ENCODE data around the gene RMRP.
"Not testable (repeated sequence)": the region's sequence is repeated elsewhere in the genome, so short reads cannot be mapped to it uniquely, and the experiment has no call there.

RMRP gene

DNA sequence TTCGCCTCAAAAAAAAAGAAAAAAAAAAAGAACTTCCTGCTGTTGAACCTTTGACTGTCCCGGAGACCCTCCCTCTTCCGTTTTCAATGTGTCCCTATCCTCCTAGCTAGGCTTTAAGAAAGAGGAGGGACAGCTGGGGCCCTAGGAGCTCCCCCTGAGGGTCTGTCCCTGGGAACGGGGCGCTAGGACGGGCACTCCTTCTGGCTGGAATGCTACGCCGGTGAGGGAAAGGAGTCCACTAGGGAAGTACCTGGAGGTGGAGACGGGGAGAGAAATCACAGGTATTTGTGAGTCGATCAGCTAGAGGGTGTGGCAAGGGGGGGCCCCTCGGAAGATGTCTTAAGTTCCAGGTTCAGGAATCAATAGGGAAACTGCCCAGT lies 11.7 kb downstream of the RMRP start:
- DNase-seq, result peak in 6 of 56 donors; percentile 34 to 62 (median 38)

DNA sequence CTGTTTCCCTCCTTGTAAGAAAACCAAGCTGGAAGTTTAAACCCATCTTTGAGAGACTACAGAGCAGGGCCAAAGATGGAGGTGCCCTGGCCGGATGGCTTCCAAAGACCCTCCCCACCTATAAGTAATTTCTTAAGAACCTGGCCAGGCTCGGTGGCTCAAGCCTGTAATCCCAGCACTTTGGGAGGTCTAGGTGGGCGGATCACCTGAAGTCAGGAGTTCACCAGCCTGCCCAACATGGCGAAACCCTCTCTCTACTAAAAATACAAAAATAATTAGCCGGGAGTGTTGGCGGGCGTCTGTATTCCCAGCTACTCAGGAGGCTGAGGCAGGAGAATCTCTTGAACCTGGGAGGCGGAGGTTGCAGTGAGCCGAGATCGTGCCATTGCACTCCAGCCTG lies 12.1 kb downstream of the RMRP start:
- DNase-seq, result not testable (repeated sequence)

DNA sequence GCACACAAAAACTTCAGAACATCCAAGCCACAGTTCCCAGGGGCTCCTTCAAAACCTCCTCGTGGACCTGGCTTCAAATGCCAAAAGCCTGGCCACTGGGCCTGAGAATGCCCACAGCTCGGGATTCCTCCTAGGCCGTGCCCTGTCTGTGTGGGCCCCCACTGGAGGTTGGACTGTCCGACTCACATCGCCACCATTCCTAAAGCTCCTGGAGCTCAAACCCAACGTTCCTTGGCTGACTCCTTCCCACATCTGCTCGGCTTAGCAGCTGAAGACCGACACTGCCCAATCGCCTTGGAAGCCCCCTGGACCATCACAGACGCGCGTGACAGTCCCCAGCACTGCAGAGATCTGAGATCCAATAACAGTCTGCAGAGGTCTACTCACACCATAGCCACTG lies 14.8 kb downstream of the RMRP start:
- no peak for DNase-seq

DNA sequence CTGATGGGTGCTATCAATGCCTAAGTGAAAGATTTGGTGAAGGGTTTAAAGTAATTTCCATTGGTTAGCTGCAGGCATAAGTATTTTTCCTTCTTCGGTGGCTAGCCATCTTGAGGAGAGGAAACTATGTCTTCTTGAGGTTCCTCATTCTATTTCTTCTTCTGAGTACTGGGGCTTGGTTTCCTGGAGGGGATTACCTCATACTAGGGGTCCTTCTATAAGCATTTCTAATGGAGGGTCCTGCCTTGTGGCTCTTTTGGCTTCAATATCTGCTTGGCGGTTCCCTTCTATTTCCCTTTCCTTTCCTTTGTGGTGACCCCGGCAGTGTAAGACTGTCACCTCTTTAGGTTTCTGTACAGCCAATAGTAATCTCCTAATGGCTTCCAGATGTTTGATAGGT lies 16.3 kb downstream of the RMRP start:
- not testable (repeated sequence) for DNase-seq

DNA sequence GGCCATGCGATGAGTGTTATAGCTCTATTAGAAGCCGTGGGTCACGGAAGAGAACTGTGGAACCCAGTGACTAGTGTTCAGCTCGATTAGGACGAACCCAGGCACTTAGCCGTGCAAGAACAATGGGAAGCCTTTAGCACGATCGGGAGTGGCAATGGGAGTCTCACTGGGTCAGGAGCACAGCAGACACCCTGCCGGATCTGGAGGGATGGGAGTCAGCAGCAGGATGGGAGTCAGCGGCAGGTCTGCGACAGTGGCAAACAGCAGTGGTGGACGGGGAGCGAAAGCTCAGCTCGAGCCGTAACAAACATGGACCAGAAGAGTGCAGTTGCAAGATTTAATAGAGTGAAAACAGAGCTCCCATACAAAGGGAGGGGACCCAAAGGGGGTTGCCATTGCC lies 17.4 kb downstream of the RMRP start:
- not testable (repeated sequence) for DNase-seq

DNA sequence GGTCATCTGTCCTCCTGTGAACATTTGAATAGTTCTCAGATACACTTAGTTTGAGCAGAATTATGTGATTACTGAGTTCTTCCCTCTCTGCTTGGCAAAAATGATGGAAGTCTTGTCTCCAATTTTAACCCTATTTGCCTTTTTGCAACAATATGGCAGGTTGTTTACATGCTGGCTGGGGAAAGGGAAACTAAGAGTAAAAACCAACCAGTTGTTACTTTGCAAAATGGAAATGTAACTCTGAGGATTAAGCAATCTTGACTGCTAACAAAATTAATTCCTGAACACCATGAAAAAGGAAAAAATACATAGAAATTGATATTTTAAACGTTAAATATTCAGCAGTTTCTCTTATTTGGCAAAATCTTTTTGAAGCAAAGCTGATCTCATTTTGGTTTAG lies 18.2 kb downstream of the RMRP start:
- no peak for DNase-seq

DNA sequence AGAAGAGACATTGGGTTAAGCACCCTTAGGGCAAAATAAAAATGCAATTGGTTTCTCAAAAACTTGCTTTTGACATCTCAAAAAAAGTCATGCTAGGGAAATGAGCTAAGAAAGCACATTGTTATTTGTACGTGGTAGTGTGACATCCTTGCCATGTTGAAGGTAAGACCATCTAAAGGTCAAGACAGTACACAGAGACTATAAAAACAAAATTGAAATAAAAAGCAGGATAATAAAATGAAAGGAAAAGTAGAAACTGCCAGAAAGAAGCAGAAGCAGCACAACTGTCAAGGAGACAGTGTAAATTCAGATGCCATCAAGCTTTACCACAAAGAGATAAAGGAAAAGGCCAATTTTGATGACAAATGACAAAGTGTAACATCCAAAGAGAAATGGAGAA lies 18.6 kb downstream of the RMRP start:
- DNase-seq, result not testable (repeated sequence)

DNA sequence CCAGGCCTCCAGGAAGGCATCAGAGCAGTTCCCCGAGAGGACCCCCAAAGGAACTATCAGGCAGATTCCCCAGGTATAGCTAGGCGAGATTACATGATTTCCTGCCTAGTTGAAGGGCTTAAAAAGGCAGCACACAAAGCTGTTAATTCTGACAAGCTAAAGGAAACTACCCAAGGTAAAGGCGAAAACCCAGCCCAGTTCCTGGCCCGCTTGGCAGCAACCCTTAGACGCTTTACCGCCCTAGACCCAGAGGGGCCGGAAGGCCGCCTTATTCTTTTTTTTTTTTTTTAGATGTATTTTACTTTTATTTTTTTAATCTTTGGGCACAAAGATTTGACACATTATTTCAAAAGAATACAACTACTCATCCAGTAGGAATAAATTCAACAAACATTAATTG lies 19.1 kb downstream of the RMRP start:
- not testable (repeated sequence) for DNase-seq

DNA sequence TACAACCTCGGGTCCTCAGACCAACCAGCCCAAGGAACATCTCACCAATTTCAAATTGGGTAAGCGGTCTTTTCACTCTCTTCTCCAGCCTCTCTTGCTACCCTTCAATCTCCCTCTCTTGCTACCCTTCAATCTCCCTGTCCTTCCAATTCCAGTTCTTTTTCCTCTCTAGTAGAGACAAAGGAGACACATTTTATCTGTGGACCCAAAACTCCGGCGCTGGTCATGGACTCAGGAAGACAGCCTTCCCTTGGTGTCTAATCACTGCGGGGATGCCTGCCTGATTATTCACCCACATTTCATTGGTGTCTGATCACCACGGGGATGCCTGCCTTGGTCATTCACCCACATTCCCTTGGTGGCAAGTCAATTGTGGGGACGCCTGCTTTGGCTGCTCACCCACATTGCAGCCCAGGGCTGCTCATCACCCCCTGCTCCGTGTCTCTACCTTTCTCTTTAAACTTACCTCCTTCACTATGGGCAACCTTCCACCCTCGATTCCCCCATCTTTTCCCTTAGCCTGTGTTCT lies 20.3 kb downstream of the RMRP start:
- DNase-seq, result not testable (repeated sequence)

DNA sequence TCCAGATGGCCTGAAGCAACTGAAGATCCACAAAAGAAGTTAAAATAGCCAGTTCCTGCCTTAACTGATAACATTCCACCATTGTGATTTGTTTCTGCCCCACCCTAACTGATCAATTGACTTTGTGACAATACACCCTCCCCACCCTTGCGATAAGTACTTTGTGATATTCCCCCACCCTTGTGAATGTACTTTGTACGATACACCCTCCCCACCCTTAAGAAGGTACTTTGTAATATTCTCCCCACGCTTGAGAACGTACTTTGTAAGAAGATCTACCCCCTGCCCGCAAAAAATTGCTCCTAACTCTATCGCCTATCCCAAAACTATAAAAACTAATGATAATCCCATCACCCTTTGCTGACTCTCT lies 21.0 kb downstream of the RMRP start:
- not testable (repeated sequence) for DNase-seq

DNA sequence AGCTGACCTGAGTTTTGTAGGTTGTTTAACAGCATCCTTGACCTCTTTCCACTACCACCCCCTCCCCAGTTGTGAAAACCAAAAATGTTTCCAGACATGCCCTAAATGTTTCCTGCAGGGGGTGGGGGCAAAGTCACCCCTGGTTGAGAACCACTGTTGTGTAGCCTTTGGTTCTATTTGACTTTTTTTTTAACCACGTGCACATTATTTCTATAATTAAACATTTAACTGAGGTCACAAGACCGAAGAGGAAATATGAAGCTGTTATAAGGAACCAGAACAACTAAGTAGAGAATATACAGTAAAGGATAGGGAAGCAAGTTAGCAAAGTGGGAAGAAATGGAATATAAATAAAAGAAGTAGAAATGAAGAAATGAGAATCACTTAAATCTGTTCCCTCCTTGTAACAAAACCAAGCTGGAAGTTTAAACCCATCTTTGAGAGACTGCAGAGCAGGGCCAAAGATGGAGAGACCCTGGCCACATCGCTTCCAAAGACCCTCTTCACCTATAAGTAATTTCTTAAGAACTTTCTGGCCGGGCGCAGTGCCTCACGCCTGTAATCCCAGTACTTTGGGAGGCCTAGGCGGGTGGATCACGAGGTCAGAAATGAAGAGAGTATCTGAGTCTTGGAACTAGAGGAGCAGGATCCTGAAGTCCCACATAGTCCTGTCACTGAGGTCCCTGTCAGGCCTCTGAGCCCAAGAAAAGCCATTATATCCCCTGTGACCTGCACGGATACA lies 21.5 kb downstream of the RMRP start:
- DNase-seq, result no peak

DNA sequence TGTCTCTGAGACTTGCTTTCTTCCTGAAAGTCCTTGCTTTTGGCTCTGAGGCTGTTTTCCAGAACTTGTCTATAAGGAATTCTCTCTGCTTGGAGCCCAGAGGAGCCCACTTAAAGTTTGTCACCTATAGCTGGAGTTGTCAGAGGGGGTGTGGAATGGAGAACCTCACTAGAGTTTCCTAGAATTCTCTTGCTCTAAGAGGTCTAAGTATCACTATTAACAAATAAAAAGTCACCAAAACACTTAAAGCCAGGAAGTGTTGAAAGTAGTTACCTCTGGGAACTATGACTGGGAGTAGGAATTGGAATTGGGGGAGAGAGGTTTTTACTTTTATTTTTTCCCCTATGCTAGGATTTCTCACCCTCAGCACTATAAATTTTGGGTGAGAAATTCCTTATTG lies 22.1 kb downstream of the RMRP start:
- no peak for DNase-seq

DNA sequence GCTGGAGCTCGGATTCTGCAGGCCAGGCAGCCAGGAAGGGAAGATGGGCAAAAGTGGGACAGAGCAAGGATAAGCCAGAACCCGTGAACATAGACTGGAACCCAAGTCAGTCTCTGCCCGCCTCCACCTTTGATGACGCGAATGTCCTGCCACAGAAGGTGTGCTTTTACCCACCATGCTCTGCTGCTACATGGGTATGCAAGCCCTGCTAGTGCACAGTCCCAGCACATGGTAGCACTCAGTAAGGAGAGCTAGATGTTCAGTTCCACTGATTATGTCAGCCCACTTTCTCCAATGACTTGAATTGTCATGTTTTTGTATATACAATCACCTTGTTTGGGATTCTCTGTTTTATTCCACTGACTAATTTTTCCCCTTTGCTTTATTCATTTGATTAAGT lies 28.2 kb downstream of the RMRP start:
- no peak for DNase-seq

DNA sequence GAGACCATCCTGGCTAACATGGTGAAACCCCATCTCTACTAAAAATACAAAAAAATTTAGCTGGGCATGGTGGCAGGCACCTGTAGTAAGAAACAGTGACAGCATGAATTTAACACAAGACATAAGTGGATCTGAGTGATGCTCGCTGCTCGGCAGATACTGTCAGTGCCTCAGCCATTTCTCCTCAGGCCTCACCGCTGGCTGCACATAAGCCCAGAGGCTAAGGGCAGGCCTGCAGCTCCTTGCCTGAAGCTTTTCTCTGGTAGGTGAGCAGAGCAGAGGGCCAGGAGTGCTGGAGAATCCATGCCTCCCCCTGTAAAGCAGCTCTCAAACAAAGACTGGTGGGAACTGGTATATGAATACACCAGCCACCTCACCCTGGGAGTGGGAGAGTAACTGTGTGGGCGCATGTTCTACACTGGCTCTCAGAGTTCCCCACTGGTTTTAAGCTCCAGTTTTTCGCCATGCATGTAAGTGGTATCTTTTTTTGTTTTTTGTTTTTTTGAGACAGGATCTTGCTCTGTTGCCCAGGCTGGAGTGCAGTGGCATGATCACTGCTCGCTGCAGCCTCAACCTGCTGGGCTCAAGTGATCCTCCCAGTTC lies 29.3 kb downstream of the RMRP start:
- DNase-seq, result peak in 3 of 56 donors; percentile 5 to 29 (median 13)

DNA sequence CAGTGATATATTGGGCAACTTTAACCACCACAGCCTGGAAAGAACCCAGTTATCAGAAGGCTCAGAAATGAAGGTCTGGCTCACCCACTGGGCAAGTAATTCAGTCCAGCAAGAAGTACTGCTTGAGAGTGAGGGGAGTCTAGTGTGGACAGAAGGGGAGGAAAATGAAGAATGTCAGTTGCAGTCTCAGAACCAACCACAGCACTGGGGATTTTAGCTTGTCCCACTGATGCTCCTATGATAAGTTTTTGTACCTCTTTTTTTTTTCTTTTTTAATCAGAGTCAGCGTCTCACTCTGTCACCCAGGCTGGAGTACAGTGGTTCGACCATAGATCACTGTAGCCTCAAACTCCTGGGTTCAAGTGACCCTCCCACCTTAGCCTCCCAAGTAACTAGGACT lies 30.2 kb downstream of the RMRP start:
- DNase-seq, result no peak

DNA sequence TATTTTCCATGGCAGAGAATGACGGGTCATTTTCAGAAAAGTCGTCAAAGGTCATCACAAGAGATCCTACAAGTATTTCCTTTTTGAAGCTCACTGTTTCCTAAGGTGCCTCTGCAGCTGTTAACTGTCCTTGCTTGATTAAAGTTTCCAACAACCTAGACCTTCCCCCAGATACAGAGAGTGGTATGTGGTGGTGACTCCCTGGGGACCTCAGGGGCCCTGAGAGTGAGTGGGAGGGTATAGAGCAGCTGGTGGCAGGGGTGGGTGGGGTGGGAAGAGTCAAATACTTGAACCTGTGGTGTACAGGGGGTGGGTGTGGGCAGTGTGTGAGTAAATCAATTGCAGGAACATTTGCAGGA lies 38.0 kb downstream of the RMRP start:
- no peak for DNase-seq

DNA sequence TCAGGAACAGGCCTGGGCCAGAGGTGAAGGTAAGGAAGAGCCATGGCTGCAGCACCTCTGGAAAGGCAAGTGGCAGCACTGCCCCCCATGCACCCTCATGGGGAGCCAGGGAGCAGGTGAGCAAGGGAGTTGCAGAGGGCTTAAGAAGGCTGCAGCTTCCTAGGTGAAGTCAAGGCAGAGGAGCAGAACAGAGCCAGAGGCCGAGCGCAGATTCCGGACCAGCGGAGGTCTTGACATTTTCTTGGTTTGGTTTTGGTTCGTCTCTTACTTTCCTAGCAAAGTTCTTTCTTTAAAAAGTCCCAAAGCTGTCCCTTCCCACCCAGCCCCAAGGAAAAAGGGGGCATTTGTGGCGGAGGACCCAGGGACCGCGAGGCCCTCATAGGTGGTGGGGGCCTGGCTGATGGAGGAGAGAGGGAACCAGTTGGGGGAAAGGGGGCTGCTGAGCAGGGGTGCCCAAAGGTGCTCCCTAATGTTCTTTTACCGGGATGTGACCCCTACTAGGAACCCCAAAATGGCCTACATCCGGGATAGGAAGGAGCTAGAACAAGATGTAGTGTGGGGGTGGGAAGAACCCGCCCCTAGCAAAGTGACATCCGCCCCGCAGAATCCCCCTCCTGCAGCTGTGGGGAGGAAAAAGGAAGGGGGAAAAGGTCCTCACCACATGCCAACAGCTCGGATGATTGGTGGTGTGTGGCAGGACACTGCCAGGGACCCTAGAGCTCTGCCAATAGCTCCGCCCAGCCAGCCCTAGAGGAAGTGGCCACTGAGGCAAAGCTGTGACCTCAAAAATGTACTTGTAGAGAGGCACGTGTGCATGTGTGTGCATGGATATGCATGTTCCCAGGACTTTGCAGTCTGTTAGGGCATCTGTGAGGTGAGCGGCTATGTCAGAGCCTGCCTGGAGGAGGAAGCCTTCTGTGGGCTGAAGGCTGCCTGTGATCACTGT lies 38.7 kb downstream of the RMRP start:
- no peak for DNase-seq

DNA sequence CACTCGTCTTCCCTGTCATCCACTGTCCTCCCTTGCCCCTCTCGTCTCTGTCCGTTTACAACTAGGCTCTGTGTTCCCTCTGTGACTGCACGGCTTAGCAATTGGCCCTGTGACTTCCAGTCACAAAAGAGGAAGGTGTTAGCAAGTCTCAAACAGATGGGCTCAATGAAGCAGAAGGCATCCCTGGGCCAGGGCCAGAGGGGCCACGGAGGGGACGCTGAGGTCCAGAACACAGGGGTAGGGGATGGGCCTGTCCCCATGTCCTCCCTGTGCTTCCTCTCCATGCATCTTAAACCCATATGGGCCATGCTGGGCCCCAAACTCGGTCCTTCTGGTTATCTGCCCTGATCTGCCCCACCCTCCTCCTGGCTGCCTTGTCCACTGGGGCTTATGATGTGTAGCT lies 39.5 kb downstream of the RMRP start, which contains the start of gene CD72:
TSS of gene CD72 (minus strand) at position 89 of the 403 bp plus-strand sequence. CDS start 110 bp downstream, outside the sequence.
- no peak for DNase-seq

DNA sequence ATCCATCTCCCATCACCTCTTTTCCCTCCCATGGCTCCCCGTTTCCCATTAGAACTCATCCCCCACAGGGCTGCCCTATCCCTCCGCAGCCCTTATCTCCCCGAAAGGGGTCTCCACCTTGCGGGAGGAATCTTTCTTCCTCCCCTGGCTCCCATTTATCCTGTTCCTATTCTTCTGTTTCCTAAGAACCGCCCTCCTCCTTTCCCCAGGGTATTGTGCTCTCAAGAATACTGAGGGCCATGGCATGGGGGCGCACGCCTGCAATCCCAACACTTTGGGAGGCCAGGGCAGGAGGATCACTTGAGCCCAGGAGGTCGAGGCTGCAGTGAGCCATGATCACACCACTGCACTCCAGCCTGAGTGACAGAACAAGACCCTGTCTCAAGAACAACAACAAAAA lies 40.3 kb downstream of the RMRP start:
- DNase-seq, result no peak

DNA sequence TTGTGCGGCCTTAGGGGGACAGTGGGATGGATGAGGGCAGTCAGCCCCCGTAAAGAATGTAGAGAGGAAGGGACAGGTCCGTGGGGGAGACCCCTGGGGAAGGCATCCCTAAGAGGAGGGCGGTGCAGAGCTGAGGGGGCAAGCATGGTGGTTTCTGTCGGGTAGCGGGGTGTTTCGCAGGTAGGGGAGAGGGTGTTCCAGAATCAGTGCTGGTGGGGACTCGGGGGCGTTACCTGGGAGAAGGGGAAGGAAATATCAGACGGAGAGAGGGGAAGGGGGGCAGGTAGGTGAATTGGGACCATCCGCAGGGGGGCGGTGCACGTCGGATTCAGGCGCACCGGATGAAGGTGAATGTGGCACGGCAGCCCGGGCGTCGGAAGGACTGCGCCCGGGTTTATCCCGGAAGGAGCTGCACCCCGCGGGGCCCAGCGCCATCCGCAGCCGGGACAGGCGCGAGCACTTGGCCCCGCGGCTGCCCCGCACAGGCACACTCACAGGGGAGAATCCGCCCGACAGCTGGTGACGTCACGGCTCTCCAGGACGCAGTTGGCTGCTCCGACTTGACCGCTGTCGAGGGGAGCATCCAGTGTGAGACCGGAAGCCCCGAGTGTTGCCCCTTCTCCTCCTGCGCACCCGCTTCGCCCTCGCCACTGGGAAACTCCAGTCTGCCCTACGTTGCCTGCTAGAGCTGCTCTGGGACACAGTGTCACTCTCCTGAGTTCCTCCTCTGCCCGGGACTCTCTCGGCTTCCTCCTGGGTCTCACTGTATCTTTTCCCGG lies 40.9 kb downstream of the RMRP start:
- peak in 16 of 56 donors; percentile 6 to 57 (median 20) for DNase-seq
